HG03025 (cell line): ENCODE data around the gene BCAS2.
"Not testable (repeated sequence)": the region's sequence is repeated elsewhere in the genome, so short reads cannot be mapped to it uniquely, and the experiment has no call there.

ENCODE experiments used
- ATAC-seq: cut with Tn5 transposase; IDR thresholded peaks from one replicate; pipeline ENCODE4 v1.9.1; 2021; ENCODE audit warnings: mild to moderate bottlenecking, moderate library complexity; ENCODE audit not compliant: unreplicated experiment, low FRiP score

Gene BCAS2

DNA sequence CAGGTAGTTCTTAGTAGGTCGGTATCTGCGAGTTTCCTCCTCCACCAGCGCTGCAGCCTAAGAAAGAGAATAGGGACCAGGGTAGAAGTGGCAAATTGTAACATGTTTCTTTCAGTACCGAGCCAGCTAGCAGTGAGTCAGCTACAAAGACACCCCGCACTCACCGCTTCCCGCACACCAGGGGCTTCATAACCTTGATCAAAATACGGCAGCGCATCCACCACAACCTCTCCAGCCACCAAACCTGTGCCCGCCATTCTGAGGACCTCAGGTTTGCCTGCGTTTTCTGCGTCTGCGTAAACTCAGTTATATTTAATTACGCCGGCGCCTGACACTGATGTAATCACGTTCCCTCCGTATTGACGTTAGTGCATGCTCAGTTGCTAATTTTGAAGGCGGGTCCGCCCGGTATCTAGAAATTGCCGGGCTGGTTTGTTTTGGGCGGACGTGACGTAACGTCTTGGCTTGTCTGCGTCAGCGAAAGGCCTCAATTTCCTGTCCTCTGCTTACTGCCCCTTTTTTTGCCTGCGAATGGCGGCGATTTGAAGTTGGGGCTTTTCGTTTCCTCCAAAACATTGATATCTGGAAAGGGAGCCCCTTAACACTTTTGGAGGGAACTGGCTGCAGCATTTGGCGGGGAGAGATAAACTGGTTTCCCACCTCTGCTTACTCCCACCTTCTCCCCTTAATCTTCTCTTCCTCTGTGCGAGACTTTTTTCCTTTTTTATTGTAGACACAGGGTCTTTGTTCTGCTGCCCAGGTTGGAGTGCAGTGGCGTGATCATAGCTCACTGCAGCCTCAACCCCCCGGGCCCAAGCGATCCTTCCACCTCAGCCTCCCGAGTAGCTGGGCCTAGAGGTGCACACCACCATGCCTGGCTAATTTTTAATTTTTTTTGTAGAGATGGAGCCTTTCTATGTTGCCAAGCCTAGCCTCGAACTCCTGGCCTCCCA lies at the start of gene BCAS2:
Gene BCAS2 (minus strand): TSS at position 281 of the 953 bp plus-strand sequence. CDS start 24 bp downstream, at position 257.
- peak; percentile 99 for ATAC-seq

DNA sequence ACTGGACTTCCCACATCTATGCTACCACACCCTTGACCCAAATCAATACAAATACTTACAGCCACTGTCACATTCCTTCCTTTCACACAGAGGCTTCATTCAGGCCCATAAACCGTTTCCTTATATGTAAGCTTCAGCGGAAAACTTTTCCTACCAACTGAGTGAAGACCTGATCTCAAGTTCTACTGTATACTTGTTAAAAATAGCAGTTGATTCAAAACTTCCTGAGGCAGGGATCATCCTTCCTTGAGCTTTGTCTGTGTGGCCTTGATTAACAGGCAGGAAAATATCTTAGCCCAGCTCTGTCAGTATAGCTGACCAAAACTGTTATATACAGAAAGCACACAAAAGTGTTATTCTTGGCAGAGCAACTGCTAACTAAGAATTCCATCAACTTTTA lies 45.7 kb upstream of the BCAS2 start:
- no peak for ATAC-seq

DNA sequence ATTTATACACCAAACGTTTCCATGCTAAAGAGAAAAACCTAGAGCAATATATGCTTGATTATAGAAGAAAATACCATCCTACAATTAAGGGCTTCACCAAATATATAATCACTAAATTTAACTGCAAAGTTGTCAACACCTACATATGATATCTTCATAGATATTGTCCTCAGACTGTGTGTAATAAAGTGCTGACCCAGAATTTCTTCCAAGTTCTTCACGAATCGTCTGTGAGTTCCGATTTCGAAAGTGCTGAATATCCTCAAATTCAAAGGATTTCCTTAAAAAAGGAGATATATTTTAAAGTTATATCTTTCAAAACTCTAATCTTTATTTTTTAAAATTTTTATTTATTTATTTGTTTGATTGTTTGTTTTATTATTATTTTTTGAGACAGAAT lies 41.9 kb upstream of the BCAS2 start:
- no peak for ATAC-seq

DNA sequence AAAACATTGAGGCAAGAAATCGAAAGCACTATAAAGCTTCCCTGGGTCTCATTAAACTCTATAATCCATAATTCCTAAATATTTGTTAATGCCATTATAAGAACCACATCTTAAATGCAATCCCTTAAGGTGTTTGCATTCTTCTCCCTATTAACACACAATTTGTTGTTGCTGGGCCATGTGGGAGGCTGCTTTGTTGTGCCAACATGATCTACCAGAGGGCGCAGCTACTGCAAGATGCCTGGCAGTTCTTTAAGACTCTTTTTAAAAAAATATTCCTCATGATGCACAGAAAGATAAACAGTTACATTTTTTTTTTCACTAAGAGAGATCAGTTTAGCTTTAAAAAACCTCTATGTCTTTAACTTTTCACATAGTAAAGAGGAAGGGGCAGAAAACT lies 39.0 kb upstream of the BCAS2 start:
- no peak for ATAC-seq

DNA sequence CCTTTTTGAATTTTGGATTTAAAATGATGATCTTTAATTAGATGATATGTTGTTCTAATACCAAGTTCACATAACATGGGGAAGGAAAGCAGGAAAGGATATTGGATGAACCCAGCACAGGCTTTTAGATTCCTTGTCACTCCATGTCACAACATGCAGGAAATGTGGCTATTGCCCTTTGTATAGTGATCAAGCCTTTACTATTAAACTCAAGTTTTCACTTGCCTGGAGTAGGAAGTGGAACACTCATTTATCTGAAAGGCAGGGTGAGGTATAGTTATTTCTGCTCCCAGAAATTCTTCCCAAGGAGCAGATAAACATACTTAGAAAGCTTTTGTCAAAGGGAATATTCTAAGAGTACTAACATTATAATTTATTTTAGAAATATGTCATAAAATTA lies 37.2 kb upstream of the BCAS2 start:
- no peak for ATAC-seq

DNA sequence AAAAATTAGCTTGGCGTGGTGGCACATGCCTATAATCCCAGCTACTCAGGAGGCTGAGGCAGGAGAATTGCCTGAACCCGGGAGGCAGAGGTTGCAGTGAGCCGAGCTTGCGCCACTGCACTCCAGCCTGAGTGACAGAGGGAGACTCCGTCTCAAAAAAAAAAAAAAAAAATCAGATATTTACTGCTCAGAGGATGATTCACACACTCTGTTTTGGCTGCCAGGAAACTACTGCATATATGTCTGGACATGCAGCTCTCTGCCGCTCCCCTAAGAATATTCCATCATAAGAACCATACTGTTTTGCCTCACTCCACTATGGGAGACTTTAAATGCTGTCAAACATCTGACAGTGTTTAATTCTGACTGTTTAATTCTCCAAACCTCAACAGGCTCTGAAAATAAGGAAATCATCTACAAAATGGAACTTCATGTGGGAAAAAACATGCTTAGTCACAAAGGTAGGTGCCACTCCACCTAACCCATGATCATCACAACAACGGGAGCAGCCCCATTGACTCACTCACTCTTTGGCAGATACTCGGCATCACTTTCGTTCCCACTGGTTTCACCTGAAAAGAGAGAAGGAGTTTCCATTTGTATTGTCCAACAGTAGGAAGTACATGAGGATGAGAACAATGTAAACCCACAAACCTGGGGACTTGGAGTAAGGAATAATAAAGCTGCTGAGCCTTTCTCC lies 29.3 kb upstream of the BCAS2 start:
- ATAC-seq, result no peak

DNA sequence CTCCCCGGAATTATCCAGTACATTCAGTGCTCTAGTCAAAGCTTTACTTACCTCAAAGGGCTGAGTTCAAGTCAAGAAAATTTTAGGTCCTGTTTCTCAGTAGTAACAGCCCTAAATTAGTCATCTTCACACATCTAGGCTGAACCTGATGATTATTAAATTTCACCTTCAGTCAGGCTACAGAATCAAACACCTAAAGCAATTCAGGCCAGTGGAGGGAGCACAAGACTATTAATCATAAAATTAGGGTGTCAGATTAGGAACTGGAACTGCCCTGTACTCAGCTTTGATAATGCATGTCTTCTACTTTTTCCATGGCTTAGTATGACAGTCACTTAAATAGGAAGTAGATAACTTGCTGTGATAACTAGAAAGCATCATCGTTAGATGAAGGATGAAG lies 28.4 kb upstream of the BCAS2 start:
- ATAC-seq, result no peak

DNA sequence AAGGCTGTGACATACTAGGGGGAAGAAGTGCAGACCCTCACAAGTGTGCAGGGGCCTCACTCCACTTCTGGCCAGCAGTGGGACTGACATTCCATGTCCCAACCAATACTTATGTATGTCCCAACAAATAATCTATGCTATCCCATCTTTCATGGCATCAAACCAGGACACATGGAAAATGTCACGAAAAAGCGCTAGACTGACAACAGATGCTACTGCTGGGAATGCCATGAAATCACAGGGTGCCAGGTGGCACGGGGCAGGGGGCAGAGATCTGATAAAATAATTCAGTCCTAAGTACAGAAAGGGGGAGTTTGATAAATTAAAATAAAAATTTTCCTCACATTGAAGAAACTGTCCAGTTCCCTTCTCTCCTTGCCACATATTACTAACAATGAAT lies 27.6 kb upstream of the BCAS2 start:
- ATAC-seq, result no peak

DNA sequence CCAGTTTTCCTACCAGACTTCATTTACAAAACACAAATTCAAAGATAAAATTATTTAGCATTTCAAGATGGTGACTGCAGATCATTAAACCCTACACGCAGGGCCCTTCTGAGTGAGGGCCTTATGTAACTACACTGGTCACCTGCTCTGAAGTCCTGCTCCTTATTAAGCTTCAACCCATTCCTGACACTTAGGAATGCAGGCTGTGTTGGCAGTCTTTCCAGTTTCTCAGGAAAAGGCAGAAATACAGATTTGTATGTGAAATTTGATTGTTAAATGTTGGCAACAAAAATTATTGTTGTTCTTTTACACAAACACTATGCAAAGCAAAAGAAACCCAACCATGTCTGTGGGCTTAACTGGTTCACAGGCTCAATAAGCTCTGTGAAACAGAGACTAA lies 25.8 kb upstream of the BCAS2 start:
- no peak for ATAC-seq

DNA sequence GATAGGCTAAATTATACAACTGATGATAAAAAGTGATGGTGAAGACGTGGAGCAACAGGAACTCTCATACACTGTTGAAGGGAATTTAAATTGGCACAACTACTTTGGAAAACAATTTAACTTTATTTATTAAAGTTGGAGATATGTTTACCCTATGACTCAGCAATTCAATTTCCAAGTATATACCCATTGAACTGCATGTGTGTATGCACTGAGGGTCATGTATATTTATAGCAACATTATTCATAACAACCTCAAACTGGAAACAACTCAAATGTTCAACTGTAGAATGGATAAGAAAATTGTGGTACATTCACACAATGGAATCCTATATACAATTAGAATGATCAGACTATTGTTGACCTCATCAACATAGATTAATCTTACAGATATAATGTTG lies 16.5 kb upstream of the BCAS2 start:
- ATAC-seq, result no peak

DNA sequence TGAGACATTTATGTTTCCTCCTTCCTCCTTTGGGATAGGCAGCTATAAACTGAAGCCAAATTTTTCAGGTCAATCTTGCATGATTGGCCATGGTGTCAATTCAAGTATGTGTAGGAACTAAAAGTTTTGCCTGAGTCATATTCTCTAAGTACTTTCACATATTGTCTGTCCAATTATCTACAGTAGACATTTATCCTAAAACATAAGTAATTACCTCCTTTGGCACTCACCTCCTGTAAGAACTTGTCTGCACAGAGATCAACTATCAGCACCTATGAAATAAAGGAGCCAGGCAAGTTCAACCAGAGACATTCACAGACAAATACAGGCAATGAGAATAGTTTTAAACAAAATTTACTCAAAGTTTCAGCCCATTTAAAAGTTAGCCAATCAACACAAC lies 14.2 kb upstream of the BCAS2 start:
- no peak for ATAC-seq

DNA sequence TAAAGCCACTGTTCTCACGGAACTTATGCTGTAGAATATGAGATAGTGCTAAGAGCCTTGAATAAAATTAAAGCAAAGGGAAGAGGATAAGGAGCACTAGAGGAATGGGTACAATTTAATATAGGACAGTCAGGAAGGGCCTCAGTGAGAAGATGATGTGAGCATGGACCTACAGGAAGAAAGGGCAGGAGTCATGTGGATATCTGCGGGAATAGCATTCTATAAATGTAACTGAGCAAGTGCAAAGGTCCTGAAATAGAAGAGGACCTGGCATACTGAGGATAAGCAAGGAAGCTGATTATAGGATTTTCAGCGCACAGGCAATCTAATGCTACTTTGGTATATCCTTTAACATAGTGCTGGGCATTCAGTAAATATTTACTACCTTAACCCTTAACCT lies 12.6 kb upstream of the BCAS2 start:
- no peak for ATAC-seq

DNA sequence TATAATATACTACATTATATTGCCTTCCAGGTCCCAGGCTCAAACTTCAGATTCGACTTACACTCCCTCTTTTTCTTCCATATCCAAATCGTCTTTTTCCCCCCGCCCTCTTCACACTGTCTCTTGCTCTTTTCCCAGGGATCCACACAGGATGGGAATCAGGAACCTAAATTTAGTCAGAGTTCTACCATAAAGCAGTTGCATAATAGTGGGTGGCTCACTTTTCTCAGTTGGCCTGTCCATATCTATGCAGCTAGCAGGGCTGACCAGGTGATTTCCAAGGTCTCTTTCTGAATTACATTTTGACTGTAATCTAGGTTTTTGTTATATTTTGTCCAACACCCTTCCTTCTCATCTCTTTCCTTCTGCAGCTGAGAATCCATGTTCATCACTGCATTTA lies 7.7 kb upstream of the BCAS2 start:
- no peak for ATAC-seq

DNA sequence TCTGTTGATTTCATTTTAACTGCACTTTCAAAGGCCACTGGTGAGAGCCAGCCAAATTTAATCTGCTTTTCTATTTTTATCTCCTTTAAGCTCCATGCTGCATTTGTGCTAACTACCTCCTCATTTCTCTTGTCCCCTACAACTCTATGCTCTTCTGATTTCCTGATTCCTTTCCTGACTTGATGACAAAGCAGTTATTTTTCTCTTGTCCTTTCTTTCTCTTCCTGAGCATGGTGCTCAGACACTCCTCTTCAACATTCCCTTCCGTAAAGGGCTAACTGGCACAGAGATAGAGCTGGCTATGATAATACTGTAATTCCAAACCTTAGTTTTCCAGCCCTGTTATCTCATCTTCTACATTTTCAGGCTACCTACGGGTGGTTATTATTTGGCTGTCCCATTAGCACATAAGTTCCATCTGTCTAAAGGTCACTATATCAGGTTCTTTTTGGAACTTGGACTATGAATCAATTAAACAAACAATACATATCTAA lies 6.8 kb upstream of the BCAS2 start:
- no peak for ATAC-seq

DNA sequence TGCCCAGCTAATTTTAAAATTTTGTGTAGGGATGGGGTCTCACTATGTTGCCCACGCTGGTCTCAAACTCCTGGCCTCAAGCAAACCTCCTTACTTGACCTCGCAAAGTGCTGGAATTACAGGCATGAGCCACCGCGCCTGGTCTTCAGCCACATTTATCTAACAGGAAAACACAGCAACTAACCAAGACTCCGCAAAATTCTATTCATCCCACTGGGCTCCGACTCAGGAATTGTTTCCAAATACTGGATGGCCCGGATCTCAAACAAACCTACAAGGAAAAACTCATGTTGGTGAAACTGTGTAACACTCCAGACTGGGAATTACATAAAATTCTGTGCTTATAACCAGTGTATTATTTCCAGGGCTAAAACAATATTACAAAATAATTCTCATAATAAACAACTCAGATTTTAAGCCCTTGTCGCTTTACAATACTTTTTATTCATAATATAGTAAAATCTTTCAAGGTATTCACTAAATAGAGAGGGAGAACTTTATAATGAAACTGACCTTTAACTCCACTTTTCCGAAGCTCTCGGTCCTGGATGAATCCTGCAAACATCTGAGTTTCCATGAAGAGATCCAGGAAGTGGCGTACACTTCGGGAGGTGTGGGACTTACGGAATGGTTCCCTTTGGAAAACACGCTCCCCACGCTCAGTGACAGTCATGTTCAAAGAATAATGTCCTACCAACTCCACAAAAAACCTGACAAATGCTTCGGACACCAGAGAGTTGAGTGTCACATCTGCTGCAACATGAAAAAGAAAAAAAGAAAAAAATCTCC lies 6.0 kb upstream of the BCAS2 start:
- no peak for ATAC-seq

DNA sequence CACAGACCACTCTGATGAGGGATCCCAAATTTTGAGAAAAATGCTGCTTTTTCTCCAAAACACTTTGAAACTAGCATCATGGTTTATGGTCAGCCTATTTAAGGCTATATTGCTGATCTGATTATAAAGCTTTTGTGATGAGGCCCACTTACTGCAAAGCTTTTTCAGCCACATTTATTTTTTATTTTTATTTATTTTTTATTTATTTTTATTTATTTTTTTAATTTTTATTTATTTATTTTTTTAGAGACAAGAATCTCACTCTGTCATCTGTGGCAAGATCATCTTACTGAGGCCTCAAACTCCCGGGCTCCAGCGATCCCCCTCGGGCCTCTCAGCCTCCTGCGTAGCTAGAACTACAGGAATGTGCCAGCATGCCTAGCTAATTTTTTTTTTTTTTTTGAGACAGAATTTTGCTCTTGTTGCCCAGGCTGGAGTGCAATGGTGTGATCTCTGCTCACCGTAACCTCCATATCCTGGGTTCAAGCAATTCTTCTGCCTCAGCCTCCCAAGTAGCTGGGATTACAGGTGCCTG lies 5.2 kb upstream of the BCAS2 start:
- no peak for ATAC-seq

DNA sequence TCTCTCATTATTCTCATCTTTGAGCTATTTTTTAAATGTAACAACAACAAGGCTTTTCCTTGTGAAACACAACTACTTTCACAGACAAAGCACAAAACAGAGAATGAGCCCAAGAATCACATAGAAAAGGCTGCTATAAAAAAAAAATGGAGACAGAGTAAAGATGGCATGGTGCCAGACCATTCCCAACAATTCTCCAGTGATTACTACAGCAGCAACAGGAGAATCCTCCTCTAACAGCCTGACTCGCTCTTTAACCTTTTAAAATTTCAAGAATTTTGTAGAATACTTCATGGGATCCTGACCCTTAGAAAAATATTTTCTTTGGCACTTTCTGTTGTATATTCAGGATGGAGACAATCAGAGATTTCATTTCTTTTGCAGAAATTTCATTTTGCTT lies 3.8 kb upstream of the BCAS2 start:
- no peak for ATAC-seq

DNA sequence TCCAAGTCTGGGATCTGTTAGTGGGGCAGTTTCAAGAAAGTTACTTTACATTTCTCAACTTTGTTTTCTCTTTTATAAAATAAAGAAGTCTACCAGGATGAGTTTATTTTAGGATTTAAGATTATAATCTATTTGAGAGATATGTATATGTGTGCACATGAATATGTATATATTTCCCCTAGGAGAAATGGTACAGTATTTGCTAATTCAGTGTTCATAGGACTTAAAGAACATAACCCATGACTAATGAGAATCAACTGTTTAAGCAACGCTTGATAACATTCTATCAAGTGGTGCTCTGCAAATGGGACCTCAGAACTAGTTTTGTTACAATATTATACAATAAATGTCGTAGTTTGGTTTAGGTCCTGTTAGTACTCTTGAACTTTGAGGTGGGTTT lies 7.0 kb downstream of the BCAS2 start:
- ATAC-seq, result no peak

DNA sequence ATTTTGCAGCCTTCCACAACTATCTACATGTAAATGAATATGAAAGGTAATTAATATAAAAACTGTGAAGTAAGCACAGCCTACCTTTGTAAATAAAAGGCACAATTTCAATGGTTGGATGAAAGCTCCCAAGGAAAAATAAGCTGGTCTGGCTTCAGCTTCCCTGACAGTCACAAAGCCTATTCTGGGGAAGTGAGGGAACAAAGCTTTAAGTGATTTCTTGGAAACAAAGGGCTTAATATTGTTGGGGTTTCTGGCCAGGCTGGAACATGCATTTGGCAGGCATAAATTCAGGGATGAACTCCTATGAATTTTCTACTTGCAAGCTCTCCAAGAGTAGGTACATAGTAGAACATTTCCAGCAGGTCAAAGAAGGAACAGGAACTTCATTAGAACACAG lies 17.3 kb downstream of the BCAS2 start:
- no peak for ATAC-seq

DNA sequence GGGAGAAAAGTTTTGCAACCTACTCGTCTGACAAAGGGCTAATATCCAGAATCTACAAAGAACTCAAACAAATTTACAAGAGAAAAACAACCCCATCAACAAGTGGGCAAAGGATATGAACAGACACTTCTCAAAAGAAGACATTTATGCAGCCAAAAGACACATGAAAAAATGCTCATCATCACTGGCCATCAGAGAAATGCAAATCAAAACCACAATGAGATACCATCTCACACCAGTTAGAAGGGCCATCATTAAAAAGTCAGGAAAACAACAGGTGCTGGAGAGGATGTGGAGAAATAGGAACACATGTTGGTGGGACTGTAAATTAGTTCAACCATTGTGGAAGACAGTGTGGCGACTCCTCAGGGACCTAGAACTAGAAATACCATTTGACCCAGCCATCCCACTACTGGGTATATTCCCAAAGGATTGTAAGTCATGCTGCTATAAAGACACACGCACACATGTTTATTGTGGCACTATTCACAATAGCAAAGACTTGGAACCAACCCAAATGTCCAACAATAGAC lies 18.4 kb downstream of the BCAS2 start:
- not testable (repeated sequence) for ATAC-seq
